SK-N-SH (cell line): ENCODE results near the gene PHACTR3. TPM values are rescaled to one million over a fixed set of nuclear protein-coding genes. Genes with fewer than 3 reads are reported as not detected.

ENCODE experiments used
- CTCF ChIA-PET: fragments of 300-600, 350-600 bp; formaldehyde crosslinking; extraction: SDS; loops from one replicate; lab custom pipeline; 2021; lab: Yijun Ruan, JAX
- POLR2A ChIA-PET: fragments of 350-600 bp; sonication (Branson Sonifier 250); formaldehyde crosslinking; extraction: SDS; loops from one replicate; lab custom pipeline; 2020; ENCODE audit warnings: antibody characterized with exemption, inconsistent platforms; lab: Yijun Ruan, JAX
- DNase-seq: peaks from one replicate; pipeline ENCODE4 v3.0.0; 2012
- H2AFZ ChIP-seq: fragments of 200-600 bp; sonication (generic); 2 replicates; pipeline ENCODE4 v1.8.1; 2016; ENCODE audit warnings: antibody characterized with exemption, mild to moderate bottlenecking, low read depth
- H3F3A ChIP-seq: fragments of 200-600 bp; sonication (generic); replicated peaks from 2 replicates; pipeline ENCODE3; 2016; ENCODE audit warnings: antibody characterized with exemption, mild to moderate bottlenecking; ENCODE audit not compliant: insufficient read depth
- H3K27ac ChIP-seq, 2 experiments: fragments of 200-500 bp in 1 of 2; fragments of 200-600 bp in 1 of 2; sonication (Bioruptor generic) in 1 of 2; sonication (generic), shearing (Covaris generic) in 1 of 2; 2 replicates each; pipeline versions ENCODE4 v1.5.1 to v1.6.1; 2014 to 2016; ENCODE audit warnings: low read depth in 2 of 2, inconsistent platforms in 1 of 2, low read length in 1 of 2, mild to moderate bottlenecking in 1 of 2, mixed read lengths in 1 of 2
- H3K27me3 ChIP-seq: fragments of 200-600 bp; sonication (generic), shearing (Covaris generic); 2 replicates; pipeline ENCODE4 v1.6.1; 2016; ENCODE audit warnings: mixed run types; ENCODE audit not compliant: insufficient read depth
- H3K36me3 ChIP-seq, 2 experiments: fragments of 200-500 bp in 1 of 2; fragments of 200-600 bp in 1 of 2; sonication (Bioruptor generic) in 1 of 2; sonication (generic) in 1 of 2; replicated peaks in 1 of 2; 2 replicates each; pipeline versions ENCODE3 to v1.5.1; 2014 to 2016; ENCODE audit warnings: low read length in 1 of 2, mild to moderate bottlenecking in 1 of 2; ENCODE audit not compliant: insufficient read depth in 2 of 2, control insufficient read depth in 1 of 2
- H3K4me1 ChIP-seq, 2 experiments: fragments of 200-500 bp in 1 of 2; fragments of 200-600 bp in 1 of 2; sonication (Bioruptor generic) in 1 of 2; sonication (generic), shearing (Covaris generic) in 1 of 2; 2 replicates each; pipeline versions ENCODE4 v1.5.1 to v1.6.1; 2014 to 2016; ENCODE audit warnings: low read depth in 1 of 2, low read length in 1 of 2, mixed run types in 1 of 2; ENCODE audit not compliant: insufficient read depth in 2 of 2, control insufficient read depth in 1 of 2
- H3K4me2 ChIP-seq: fragments of 200-600 bp; sonication (generic), shearing (Covaris generic); 2 replicates; pipeline ENCODE4 v1.6.1; 2017; ENCODE audit warnings: mixed run types
- H3K4me3 ChIP-seq, 2 experiments: fragments of 200-500 bp in 1 of 2; fragments of 200-600 bp in 1 of 2; sonication (Bioruptor generic) in 1 of 2; sonication (generic), shearing (Covaris generic) in 1 of 2; 2 replicates each; pipeline versions ENCODE4 v1.5.1 to v1.8.1; 2014 to 2016; ENCODE audit warnings: low read depth in 2 of 2, inconsistent platforms in 1 of 2, low read length in 1 of 2, mild to moderate bottlenecking in 1 of 2, mixed read lengths in 1 of 2, moderate library complexity in 1 of 2
- H3K79me2 ChIP-seq: fragments of 200-600 bp; sonication (generic); 2 replicates; pipeline ENCODE4 v1.8.1; 2017; ENCODE audit warnings: mild to moderate bottlenecking; ENCODE audit not compliant: insufficient read depth
- H3K9ac ChIP-seq: fragments of 200-600 bp; sonication (generic); 2 replicates; pipeline ENCODE4 v1.6.1; 2017; ENCODE audit warnings: mixed run types
- H3K9me2 ChIP-seq: fragments of 200-600 bp; sonication (generic); 2 replicates; pipeline ENCODE4 v1.6.1; 2017; ENCODE audit warnings: mixed run types
- H3K9me3 ChIP-seq: fragments of 200-600 bp; sonication (generic); 2 replicates; pipeline ENCODE4 v1.6.1; 2017; ENCODE audit warnings: mixed run types, mild to moderate bottlenecking, moderate library complexity
- H4K20me1 ChIP-seq: fragments of 200-600 bp; sonication (generic); 2 replicates; pipeline ENCODE4 v1.6.1; 2017; ENCODE audit warnings: mild to moderate bottlenecking, mixed run types; ENCODE audit not compliant: insufficient read depth
- EZH2phosphoT487 ChIP-seq: fragments of 200-600 bp; sonication (generic); IDR thresholded peaks from 2 replicates; pipeline ENCODE4 v1.6.1; 2017; ENCODE audit warnings: low read depth, mixed run types, mild to moderate bottlenecking, antibody characterized with exemption, moderate library complexity, borderline replicate concordance
- FOXJ3 ChIP-seq: sonication (generic); formaldehyde crosslinking; IDR thresholded peaks from 2 replicates; pipeline ENCODE4 v1.5.1; 2020; ENCODE audit warnings: mild to moderate bottlenecking, missing genetic modification reagents
- PBX3 ChIP-seq: IDR thresholded peaks from 2 replicates; pipeline ENCODE4; 2012
- POLR2AphosphoS5 ChIP-seq: IDR thresholded peaks from 2 replicates; pipeline ENCODE4 v1.6.1; 2012; ENCODE audit warnings: low read depth, low read length
- RCOR1 ChIP-seq: fragments of 150-350 bp; IDR thresholded peaks from 2 replicates; pipeline ENCODE4 v1.6.1; 2017; ENCODE audit warnings: antibody characterized with exemption, low read length
- REST ChIP-seq: IDR thresholded peaks from 2 replicates; pipeline ENCODE4 v1.6.1; 2012; ENCODE audit warnings: mild to moderate bottlenecking, low read depth, low read length, moderate library complexity
- RFX5 ChIP-seq: IDR thresholded peaks from 2 replicates; pipeline ENCODE4 v1.6.1; 2012; ENCODE audit warnings: mild to moderate bottlenecking, improper control_type of control experiment, low read length
- RXRA ChIP-seq: IDR thresholded peaks from 2 replicates; pipeline ENCODE4 v1.4.0; 2012; ENCODE audit warnings: low read depth, mild to moderate bottlenecking, borderline replicate concordance
- SIN3A ChIP-seq: IDR thresholded peaks from 2 replicates; pipeline ENCODE4 v1.6.1; 2012; ENCODE audit warnings: low read depth, mild to moderate bottlenecking, low read length, moderate library complexity, borderline replicate concordance
- TAF1 ChIP-seq: IDR thresholded peaks from 2 replicates; pipeline ENCODE4 v1.6.1; 2012; ENCODE audit warnings: low read depth, mild to moderate bottlenecking, low read length, moderate library complexity, borderline replicate concordance
- TCF12 ChIP-seq: IDR thresholded peaks from 2 replicates; pipeline ENCODE4 v1.4.0; 2012
- WGBS: methylation state at CpG from one replicate; pipeline ENCODE4 v1.1.6; 2017; ENCODE audit warnings: low lambda C conversion rate; 5-methylcytosine and 5-hydroxymethylcytosine counted together
- polyA plus RNA-seq, 3 experiments: library from polyadenylated mRNA; depleted of rRNA; stranded (reverse); fragments of >200 nt; gene quantifications; 2 replicates each; pipeline ENCODE4 v1.2.3, GENCODE V29; 2012

The PHACTR3 gene
- polyA plus RNA-seq, 1 of the 3 experiments (the other 2 are of a cell fraction): 0.10 TPM

- TF ChIP-seq RCOR1: no peak
- no peak for TF ChIP-seq FOXJ3 (CRISPR knock-in tag)
- no peak for TF ChIP-seq SIN3A
- TF ChIP-seq RFX5: no peak
- no peak for TF ChIP-seq TAF1
- TF ChIP-seq, all 33 proteins: peak for 0
- CTCF ChIA-PET: interaction anchor here (2.4 to 2.9 kb wide), 2 partner anchors 20 to 47 kb away, joined by 5 to 13 read pairs; no protein-coding TSS in a partner anchor
- peaks cover 0 to 16% of the 10 kb centered on the region in 2 experiments; a peak in 1 of 4 replicates for H3K4me1 ChIP-seq
- no peak overlapping the region for H3K9ac ChIP-seq
- no peak overlapping the region for H3K27ac ChIP-seq
- H2AFZ ChIP-seq: no peak overlapping the region
- WGBS: 42% methylated on average over 12 of the region's 12 CpGs
- H4K20me1 ChIP-seq: no peaks in the 10 kb centered on the region
- no peaks in the 10 kb centered on the region for H3K27me3 ChIP-seq
- no peaks in the 10 kb centered on the region for H3K9me2 ChIP-seq
- H3K4me2 ChIP-seq: no peak overlapping the region
- no peaks in the 10 kb centered on the region for H3K36me3 ChIP-seq
- no peaks in the 10 kb centered on the region for H3K79me2 ChIP-seq
- peaks cover 3% of the 10 kb centered on the region for H3F3A ChIP-seq
- no peak for DNase-seq
- H3K4me3 ChIP-seq: no peak overlapping the region
- POLR2A ChIA-PET: no interaction called here
- H3K9me3 ChIP-seq: no peaks in the 10 kb centered on the region
Measured at GRCh38 chr20:59829786-59830664, 225.7 kb downstream of the PHACTR3 start.

- peak; percentile 3 for DNase-seq
- peaks cover 8% of the 10 kb centered on the region for H3F3A ChIP-seq
- no peak overlapping the region for H3K27ac ChIP-seq
- WGBS: 57% methylated on average over 6 of the region's 6 CpGs
- no peaks in the 10 kb centered on the region for H4K20me1 ChIP-seq
- no peaks in the 10 kb centered on the region for H3K27me3 ChIP-seq
- no peaks in the 10 kb centered on the region for H3K79me2 ChIP-seq
- H3K9ac ChIP-seq: no peak overlapping the region
- H3K9me2 ChIP-seq: no peaks in the 10 kb centered on the region
- TF ChIP-seq REST (no peak), TCF12 (no peak), PBX3 (no peak), EZH2phosphoT487 (no peak), POLR2AphosphoS5 (no peak), RXRA (no peak)
- H2AFZ ChIP-seq: no peak overlapping the region
- no peaks in the 10 kb centered on the region for H3K36me3 ChIP-seq
- ChIA-PET POLR2A (no interaction called here), CTCF (interaction anchor here (2.9 kb wide), 1 partner anchor 19 kb away, joined by 13 read pairs; no protein-coding TSS in a partner anchor)
- no peaks in the 10 kb centered on the region for H3K9me3 ChIP-seq
- no peak overlapping the region for H3K4me3 ChIP-seq
- H3K4me1 ChIP-seq: peaks cover 0 to 22% of the 10 kb centered on the region in 2 experiments; a peak in 1 of 4 replicates
- no peak overlapping the region for H3K4me2 ChIP-seq
Measured at GRCh38 chr20:59830665-59831023, 226.3 kb downstream of the PHACTR3 start.
